Measurements from ENCODE around the gene LIN54. TPM values are rescaled to one million over a fixed set of nuclear protein-coding genes. Genes with fewer than 3 reads are reported as not detected.

The LIN54 gene
- polyA plus RNA-seq, 2 of the 4 experiments (the other 2 are of a cell fraction), result 6.7 to 12.7 TPM

DNA sequence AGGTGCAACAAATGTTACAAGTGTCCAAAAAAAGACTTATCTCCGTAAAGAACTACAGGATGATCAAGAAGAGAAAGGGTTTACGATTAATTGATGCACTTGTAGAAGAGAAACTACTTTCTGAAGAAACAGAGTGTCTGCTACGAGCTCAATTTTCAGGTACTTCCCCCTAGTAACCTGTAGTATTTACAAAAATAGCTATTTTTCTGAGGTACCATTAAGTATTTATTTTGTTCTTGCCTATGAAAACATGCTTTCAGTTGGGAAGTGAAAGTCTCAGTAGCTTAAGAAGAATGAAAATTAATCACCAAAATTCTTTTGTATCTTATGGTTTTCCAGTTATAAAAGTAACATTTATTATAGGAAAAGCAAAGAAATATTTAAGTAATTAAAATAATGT lies 104.2 kb downstream of the LIN54 start:
- DNase-seq (ENCODE audit: low read depth in 1 of 2, low spot score in 1 of 2), result no peak
- FAIRE-seq, result no peak
- ChIA-PET CTCF (no interaction called here), POLR2A (interaction anchor here (0.5 to 1.0 kb wide), 2 partner anchors 17 to 128 kb away, joined by 3 to 5 read pairs; partner anchors contain the start of gene COPS4)
- no peak overlapping the region for H3K27ac ChIP-seq
- no peaks in the 10 kb centered on the region for H3K9me3 ChIP-seq
- no peak overlapping the region for H3K4me3 ChIP-seq
- TF ChIP-seq ZNF302 (CRISPR knock-in tag; IDR thresholded peaks at IDR 0.05) (no peak), JUNB (IDR thresholded peaks at IDR 0.05) (no peak), EHF (CRISPR knock-in tag; IDR thresholded peaks at IDR 0.05) (no peak), HDAC2 (IDR thresholded peaks at IDR 0.05) (no peak), NR3C1 (IDR thresholded peaks at IDR 0.05) (no peak), EP300 (IDR thresholded peaks at IDR 0.05) (no peak), RNF2 (IDR thresholded peaks at IDR 0.05; ENCODE audit: borderline replicate concordance, low read depth) (no peak), KDM1A (IDR thresholded peaks at IDR 0.05; ENCODE audit: low read depth) (no peak), TFCP2L1 (CRISPR knock-in tag; IDR thresholded peaks at IDR 0.05) (no peak), SREBF2 (IDR thresholded peaks at IDR 0.05) (no peak), GATA3 (IDR thresholded peaks at IDR 0.05; ENCODE audit: borderline replicate concordance) (no peak), JUN (IDR thresholded peaks at IDR 0.05) (no peak), FOXS1 (CRISPR knock-in tag; IDR thresholded peaks at IDR 0.05) (no peak)
- TF ChIP-seq, protein P1, sequence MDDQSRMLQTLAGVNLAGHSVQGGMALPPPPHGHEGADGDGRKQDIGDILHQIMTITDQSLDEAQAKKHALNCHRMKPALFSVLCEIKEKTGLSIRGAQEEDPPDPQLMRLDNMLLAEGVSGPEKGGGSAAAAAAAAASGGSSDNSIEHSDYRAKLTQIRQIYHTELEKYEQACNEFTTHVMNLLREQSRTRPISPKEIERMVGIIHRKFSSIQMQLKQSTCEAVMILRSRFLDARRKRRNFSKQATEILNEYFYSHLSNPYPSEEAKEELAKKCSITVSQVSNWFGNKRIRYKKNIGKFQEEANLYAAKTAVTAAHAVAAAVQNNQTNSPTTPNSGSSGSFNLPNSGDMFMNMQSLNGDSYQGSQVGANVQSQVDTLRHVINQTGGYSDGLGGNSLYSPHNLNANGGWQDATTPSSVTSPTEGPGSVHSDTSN (IDR thresholded peaks at IDR 0.05), result no peak
- TF ChIP-seq, protein P2, sequence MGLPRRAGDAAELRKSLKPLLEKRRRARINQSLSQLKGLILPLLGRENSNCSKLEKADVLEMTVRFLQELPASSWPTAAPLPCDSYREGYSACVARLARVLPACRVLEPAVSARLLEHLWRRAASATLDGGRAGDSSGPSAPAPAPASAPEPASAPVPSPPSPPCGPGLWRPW (IDR thresholded peaks at IDR 0.05), result no peak
- H3K4me1 ChIP-seq, result peaks cover 8% of the 10 kb centered on the region; the same call in 1 of the 3 replicates
- no peak overlapping the region for H3K4me2 ChIP-seq
- no peak for ATAC-seq
- WGBS (ENCODE audit: missing lambda C conversion rate), result 83% methylated on average over 3 of the region's 3 CpGs

- Histone ChIP-seq H3K4me2 (no peak overlapping the region), H3K4me3 (no peak overlapping the region), H3K4me1 (peaks cover 8% of the 10 kb centered on the region; the same call in 1 of the 3 replicates), H3K9me3 (no peaks in the 10 kb centered on the region), H3K27ac (no peak overlapping the region)
- TF ChIP-seq MAFK (IDR thresholded peaks at IDR 0.05; ENCODE audit: partially characterized antibody), result no peak
- no peak for TF ChIP-seq BHLHE40 (IDR thresholded peaks at IDR 0.05; ENCODE audit: low read depth, low read length)
- TF ChIP-seq HDAC2 (IDR thresholded peaks at IDR 0.05), result no peak
- no peak for TF ChIP-seq ZC3H11A (IDR thresholded peaks at IDR 0.05)
- TF ChIP-seq EHF (CRISPR knock-in tag; IDR thresholded peaks at IDR 0.05), result no peak
- TF ChIP-seq FOSB (CRISPR knock-in tag; IDR thresholded peaks at IDR 0.05), result no peak
- TF ChIP-seq USF2 (IDR thresholded peaks at IDR 0.05), result no peak
- no peak for TF ChIP-seq ZNF302 (CRISPR knock-in tag; IDR thresholded peaks at IDR 0.05)
- TF ChIP-seq GATA3 (IDR thresholded peaks at IDR 0.05; ENCODE audit: borderline replicate concordance), result no peak
- TF ChIP-seq, protein P3, sequence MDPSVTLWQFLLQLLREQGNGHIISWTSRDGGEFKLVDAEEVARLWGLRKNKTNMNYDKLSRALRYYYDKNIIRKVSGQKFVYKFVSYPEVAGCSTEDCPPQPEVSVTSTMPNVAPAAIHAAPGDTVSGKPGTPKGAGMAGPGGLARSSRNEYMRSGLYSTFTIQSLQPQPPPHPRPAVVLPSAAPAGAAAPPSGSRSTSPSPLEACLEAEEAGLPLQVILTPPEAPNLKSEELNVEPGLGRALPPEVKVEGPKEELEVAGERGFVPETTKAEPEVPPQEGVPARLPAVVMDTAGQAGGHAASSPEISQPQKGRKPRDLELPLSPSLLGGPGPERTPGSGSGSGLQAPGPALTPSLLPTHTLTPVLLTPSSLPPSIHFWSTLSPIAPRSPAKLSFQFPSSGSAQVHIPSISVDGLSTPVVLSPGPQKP (IDR thresholded peaks at IDR 0.05; ENCODE audit: low read depth, low read length), result no peak
- no peak for TF ChIP-seq HEYL (CRISPR knock-in tag; IDR thresholded peaks at IDR 0.05)
- TF ChIP-seq ESRRA (IDR thresholded peaks at IDR 0.05; ENCODE audit: borderline replicate concordance, low read length), result no peak
- TF ChIP-seq, protein P1 (IDR thresholded peaks at IDR 0.05), result no peak
- no peak for TF ChIP-seq BCL3 (IDR thresholded peaks at IDR 0.05)
- TF ChIP-seq CEBPB (IDR thresholded peaks at IDR 0.05), result no peak
- no peak for TF ChIP-seq SREBF2 (IDR thresholded peaks at IDR 0.05)
- TF ChIP-seq POLR2AphosphoS2 (conservative IDR thresholded peaks at IDR 0.05; ENCODE audit: low read length), result no peak
- TF ChIP-seq ZSCAN20 (CRISPR knock-in tag; IDR thresholded peaks at IDR 0.05), result no peak
- no peak for TF ChIP-seq KDM1A (IDR thresholded peaks at IDR 0.05; ENCODE audit: low read depth)
- ATAC-seq (no peak), FAIRE-seq (no peak), DNase-seq (ENCODE audit: low read depth in 1 of 2, low spot score in 1 of 2) (no peak)
- ChIA-PET POLR2A (no interaction called here), CTCF (interaction anchor here (1.3 kb wide), 1 partner anchor 14 kb away, joined by 3 read pairs; no protein-coding TSS in a partner anchor)
- WGBS (ENCODE audit: missing lambda C conversion rate), result 87% methylated on average over 2 of the region's 2 CpGs
Observed at GRCh38 chr4:82905205-82905604, 105.4 kb downstream of the LIN54 start.
